ENCODE data around the gene DONSON. TPM values are rescaled to one million over a fixed set of nuclear protein-coding genes. Genes with fewer than 3 reads are reported as not detected.

The DONSON gene
- total and polyA plus RNA-seq, 9 of the 15 experiments (the other 6 are each of a cell fraction or from before 2014, with no cell fraction given) = 26.7 to 124 (median 62.6) TPM

GRCh38 chr21:33541756-33542639 is 46.5 kb downstream of the DONSON start, which contains the start of gene GART (continued):
- TF ChIP-seq FOXA3 (CRISPR knock-in tag; conservative IDR thresholded peaks at IDR 0.05 in 1 of 2, IDR thresholded peaks at IDR 0.05 in 1 of 2) (peak in 1 of 2 experiments; percentile 66; a peak in 2 of 4 replicates), HDAC8 (tag; IDR thresholded peaks at IDR 0.05) (0 out of 2 replicates have a peak, but pooled peaks have one; percentile 28), RB1 (IDR thresholded peaks at IDR 0.05; ENCODE audit: low read depth) (peak; percentile 89), MLX (CRISPR knock-in tag; conservative IDR thresholded peaks at IDR 0.05) (no peak), BCOR (IDR thresholded peaks at IDR 0.05) (no peak), ESRRB (CRISPR knock-in tag; IDR thresholded peaks at IDR 0.05; ENCODE audit: borderline replicate concordance) (no peak), ZNF717 (CRISPR knock-in tag; IDR thresholded peaks at IDR 0.05) (no peak), RBM15 (IDR thresholded peaks at IDR 0.05; ENCODE audit: insufficient read depth, low read length) (no peak), ZFX (CRISPR knock-in tag; IDR thresholded peaks at IDR 0.05) (no peak; the same call in 1 of the 2 replicates), PYGO2 (tag; IDR thresholded peaks at IDR 0.05) (no peak), RBM34 (IDR thresholded peaks at IDR 0.05; ENCODE audit: borderline replicate concordance, insufficient read depth, low read length) (no peak), KLF6 (CRISPR knock-in tag; IDR thresholded peaks at IDR 0.05; ENCODE audit: borderline replicate concordance) (peak; percentile 77; the same call in 1 of the 2 replicates), ID3 (CRISPR knock-in tag; IDR thresholded peaks at IDR 0.05) (0 out of 2 replicates have a peak, but pooled peaks have one; percentile 54), ID3 (tag; IDR thresholded peaks at IDR 0.05) (no peak), RAD51 (IDR thresholded peaks at IDR 0.05; ENCODE audit: borderline replicate concordance, low read depth) (0 out of 2 replicates have a peak, but pooled peaks have one; percentile 14), STAT5A (IDR thresholded peaks at IDR 0.05; ENCODE audit: borderline replicate concordance, low read length) (peak; percentile 6; the same call in 1 of the 2 replicates), USF1 (CRISPR knock-in tag; IDR thresholded peaks at IDR 0.05) (peak; percentile 58), ZFP36 (IDR thresholded peaks at IDR 0.05; ENCODE audit: low read depth, low read length, partially characterized antibody) (peak; percentile 10), YBX1 (IDR thresholded peaks at IDR 0.05) (no peak), HDAC6 (IDR thresholded peaks at IDR 0.05; ENCODE audit: low read depth, low read length) (no peak), EZH2 (IDR thresholded peaks at IDR 0.05; ENCODE audit: borderline replicate concordance, low read depth, low read length) (no peak)
- TF ChIP-seq, protein P1, sequence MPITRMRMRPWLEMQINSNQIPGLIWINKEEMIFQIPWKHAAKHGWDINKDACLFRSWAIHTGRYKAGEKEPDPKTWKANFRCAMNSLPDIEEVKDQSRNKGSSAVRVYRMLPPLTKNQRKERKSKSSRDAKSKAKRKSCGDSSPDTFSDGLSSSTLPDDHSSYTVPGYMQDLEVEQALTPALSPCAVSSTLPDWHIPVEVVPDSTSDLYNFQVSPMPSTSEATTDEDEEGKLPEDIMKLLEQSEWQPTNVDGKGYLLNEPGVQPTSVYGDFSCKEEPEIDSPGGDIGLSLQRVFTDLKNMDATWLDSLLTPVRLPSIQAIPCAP (CRISPR knock-in tag; IDR thresholded peaks at IDR 0.05; ENCODE audit: borderline replicate concordance) = 0 out of 2 replicates have a peak, but pooled peaks have one; percentile 16
- TF ChIP-seq, protein P2, sequence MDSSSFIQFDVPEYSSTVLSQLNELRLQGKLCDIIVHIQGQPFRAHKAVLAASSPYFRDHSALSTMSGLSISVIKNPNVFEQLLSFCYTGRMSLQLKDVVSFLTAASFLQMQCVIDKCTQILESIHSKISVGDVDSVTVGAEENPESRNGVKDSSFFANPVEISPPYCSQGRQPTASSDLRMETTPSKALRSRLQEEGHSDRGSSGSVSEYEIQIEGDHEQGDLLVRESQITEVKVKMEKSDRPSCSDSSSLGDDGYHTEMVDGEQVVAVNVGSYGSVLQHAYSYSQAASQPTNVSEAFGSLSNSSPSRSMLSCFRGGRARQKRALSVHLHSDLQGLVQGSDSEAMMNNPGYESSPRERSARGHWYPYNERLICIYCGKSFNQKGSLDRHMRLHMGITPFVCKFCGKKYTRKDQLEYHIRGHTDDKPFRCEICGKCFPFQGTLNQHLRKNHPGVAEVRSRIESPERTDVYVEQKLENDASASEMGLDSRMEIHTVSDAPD (CRISPR knock-in tag; IDR thresholded peaks at IDR 0.05) = no peak
